Mucosa of gallbladder (tissue), 1 donor: Measurements from ENCODE around the gene BOLA3. TPM values are rescaled to one million over a fixed set of nuclear protein-coding genes. Genes with fewer than 3 reads are reported as not detected.
A peak's percentile ranks its signal among the peaks of the same experiment; 100 is the strongest.
"Not testable (repeated sequence)": the region's sequence is repeated elsewhere in the genome, so short reads cannot be mapped to it uniquely, and the experiment has no call there.

Source experiments
- DNase-seq: peaks from one replicate; pipeline ENCODE4 v3.0.0-alpha.2; 2020; ENCODE audit warnings: low spot score
- total RNA-seq: library from RNA; stranded (reverse); gene quantifications from one replicate; pipeline ENCODE4 v1.2.1, GENCODE V29; 2021
- donor health status: DM: no; HTN: no; CAD: no.

The BOLA3 gene
- 25.2 TPM for total RNA-seq

GRCh38 chr2:74147727-74148456 lies at the start of gene BOLA3:
Gene BOLA3, minus strand, starts transcription at chr2:74147912. Its CDS starts 38 bp downstream, at chr2:74147874.
- peak; percentile 79 for DNase-seq

GRCh38 chr2:74197049-74197448 lies 49.3 kb upstream of the BOLA3 start:
- no peak for DNase-seq

GRCh38 chr2:74194799-74195198 lies 47.1 kb upstream of the BOLA3 start:
- no peak for DNase-seq

- no peak for DNase-seq
These were observed 44.1 kb upstream of the BOLA3 start for GRCh38 chr2:74191596-74192380.

GRCh38 chr2:74188696-74189095 lies 41.0 kb upstream of the BOLA3 start:
- no peak for DNase-seq

- no peak for DNase-seq
These were observed 40.4 kb upstream of the BOLA3 start for GRCh38 chr2:74188018-74188601.

- not testable (repeated sequence) for DNase-seq
These were observed 39.0 kb upstream of the BOLA3 start for GRCh38 chr2:74186706-74187105.

GRCh38 chr2:74186038-74186437 lies 38.3 kb upstream of the BOLA3 start:
- peak; percentile 34 for DNase-seq

GRCh38 chr2:74183878-74184277 lies 36.2 kb upstream of the BOLA3 start:
- DNase-seq, result no peak

GRCh38 chr2:74181739-74182138 lies 34.0 kb upstream of the BOLA3 start:
- peak; percentile 51 for DNase-seq

- DNase-seq, result no peak
These were observed 31.6 kb upstream of the BOLA3 start for GRCh38 chr2:74179063-74179865.

GRCh38 chr2:74178211-74179062 lies 30.7 kb upstream of the BOLA3 start, which contains the start of gene MOB1A:
Gene MOB1A, minus strand, starts transcription at chr2:74178879. Its CDS starts 205 bp downstream, at chr2:74178674.
- DNase-seq, result peak; percentile 98

GRCh38 chr2:74177696-74178095 lies 30.0 kb upstream of the BOLA3 start:
- no peak for DNase-seq

GRCh38 chr2:74174909-74175308 lies 27.2 kb upstream of the BOLA3 start:
- DNase-seq, result no peak

GRCh38 chr2:74168739-74169138 lies 21.0 kb upstream of the BOLA3 start:
- no peak for DNase-seq

- DNase-seq, result no peak
These were observed 17.0 kb upstream of the BOLA3 start for GRCh38 chr2:74164761-74165160.

- DNase-seq, result no peak
These were observed 15.2 kb upstream of the BOLA3 start for GRCh38 chr2:74162951-74163350.

GRCh38 chr2:74155830-74156229 lies 8.1 kb upstream of the BOLA3 start:
- DNase-seq, result no peak

GRCh38 chr2:74152954-74153353 lies 5.2 kb upstream of the BOLA3 start:
- DNase-seq, result no peak

- DNase-seq, result no peak
These were observed 2.0 kb upstream of the BOLA3 start for GRCh38 chr2:74149570-74150319.
